PC-3 (cell line): Measurements from ENCODE around the gene TBX2.

Experiments used
- CTCF ChIP-seq: fragments of 300-600 bp; sonication (generic); conservative IDR thresholded peaks from 2 replicates; pipeline ENCODE4 v1.5.1; 2017; ENCODE audit warnings: antibody characterized with exemption, low read depth, mild to moderate bottlenecking, low read length
- EZH2 ChIP-seq: fragments of 300-600 bp; sonication (generic); IDR thresholded peaks from one replicate; pipeline ENCODE4 v1.6.1; 2017; ENCODE audit warnings: antibody characterized with exemption, mild to moderate bottlenecking, low read length; ENCODE audit not compliant: unreplicated experiment

GRCh38 chr17:61380217-61380835 lies 19.3 kb upstream of the TBX2 start:
- TF ChIP-seq CTCF (no peak), EZH2 (no peak)
